HepG2 (cell line): Measurements from ENCODE around the gene P2RX3. TPM values are rescaled to one million over a fixed set of nuclear protein-coding genes. Genes with fewer than 3 reads are reported as not detected.

Source experiments
- ATAC-seq: fragments of 200-7000 bp; cut with Tn5 transposase; 3 replicates; pipeline ENCODE4 v1.9.1; 2020; ENCODE audit warnings: mild to moderate bottlenecking, moderate library complexity
- BruUV-seq: library from RNA; stranded (reverse); fragments of 400-500 nt; replicated peaks from 2 replicates; lab custom pipeline; 2021; lab: Mats Ljungman, UMichigan
- CTCF ChIA-PET: fragments of 300-600 bp; formaldehyde crosslinking; extraction: SDS; loops from one replicate; lab custom pipeline; 2021; ENCODE audit warnings: low total read pairs, inconsistent platforms, low intra/inter-chr PET ratio; lab: Yijun Ruan, JAX
- POLR2A ChIA-PET: fragments of 350-600 bp; sonication (Branson Sonifier 250); formaldehyde crosslinking; loops from one replicate; lab custom pipeline; 2020; ENCODE audit warnings: antibody characterized with exemption, inconsistent platforms; lab: Yijun Ruan, JAX
- DNase-seq: peaks from one replicate; pipeline ENCODE4 v3.0.0-alpha.2; 2015; ENCODE audit warnings: low spot score
- FAIRE-seq: peaks from 3 replicates; lab custom pipeline; 2011; peaks lifted over from hg19 to GRCh38; lab: Jason Lieb, UNC
- H2AFZ ChIP-seq: one replicate; pipeline ENCODE4 v1.6.1; 2011; ENCODE audit warnings: low read length, inconsistent platforms
- H3K27ac ChIP-seq: fragments of 300-600 bp; 3 replicates; pipeline ENCODE4 v1.8.0; 2011; ENCODE audit warnings: mixed run types, mild to moderate bottlenecking, mixed read lengths, low read length, inconsistent platforms; ENCODE audit not compliant: insufficient read depth; ENCODE audit errors: extremely low read length
- H3K27me3 ChIP-seq, 2 experiments: fragments of 200-600 bp in 1 of 2; 2 replicates in 1 of 2; 3 replicates in 1 of 2; pipeline versions ENCODE4 v1.6.0 to v1.8.0; 2011; ENCODE audit warnings: low read length in 2 of 2, mild to moderate bottlenecking in 2 of 2, moderate library complexity in 2 of 2, inconsistent platforms in 1 of 2; ENCODE audit not compliant: insufficient read depth in 2 of 2, control insufficient read depth in 1 of 2
- H3K36me3 ChIP-seq, 2 experiments: fragments of 200-600 bp in 1 of 2; replicated peaks in 1 of 2; 2 replicates in 1 of 2; 3 replicates in 1 of 2; pipeline versions ENCODE4 v1.5.1 to v1.8.0; 2011; ENCODE audit warnings: low read length in 2 of 2, inconsistent platforms in 1 of 2; ENCODE audit not compliant: insufficient read depth in 2 of 2, control insufficient read depth in 1 of 2
- H3K4me1 ChIP-seq: 2 replicates; pipeline ENCODE4 v1.5.1; 2012; ENCODE audit warnings: low read length, inconsistent platforms; ENCODE audit not compliant: insufficient read depth
- H3K4me2 ChIP-seq: 2 replicates; pipeline ENCODE4 v1.6.0; 2011; ENCODE audit warnings: low read depth, low read length, inconsistent platforms
- H3K4me3 ChIP-seq, 3 experiments: fragments of 200-600 bp in 1 of 3; sonication (generic), shearing (Covaris generic) in 1 of 3; replicated peaks in 1 of 3; 2 replicates each; pipeline ENCODE4 v1.5.1; 2011 to 2016; ENCODE audit warnings: low read length in 3 of 3, inconsistent platforms in 2 of 3, low read depth in 2 of 3, mild to moderate bottlenecking in 2 of 3, control low read depth in 1 of 3, mixed read lengths in 1 of 3; ENCODE audit not compliant: insufficient read depth in 1 of 3
- H3K79me2 ChIP-seq: one replicate; pipeline ENCODE4 v1.6.1; 2011; ENCODE audit warnings: low read length, inconsistent platforms; ENCODE audit not compliant: insufficient read depth
- H3K9ac ChIP-seq: 2 replicates; pipeline ENCODE4 v1.6.0; 2011; ENCODE audit warnings: mild to moderate bottlenecking, low read depth, low read length, inconsistent platforms; ENCODE audit not compliant: insufficient read depth
- H3K9me3 ChIP-seq: 2 replicates; pipeline ENCODE4 v1.5.1; 2012; ENCODE audit warnings: mild to moderate bottlenecking, low read length
- H4K20me1 ChIP-seq: 2 replicates; pipeline ENCODE4 v1.6.0; 2011; ENCODE audit warnings: inconsistent platforms, mild to moderate bottlenecking, low read length, moderate library complexity; ENCODE audit not compliant: insufficient read depth
- BHLHE40 ChIP-seq: IDR thresholded peaks from 2 replicates; pipeline ENCODE4 v1.6.1; 2011; ENCODE audit warnings: low read length, improper control_type of control experiment
- FOXK2 ChIP-seq: fragments of 450-650 bp; IDR thresholded peaks from 2 replicates; pipeline ENCODE4 v1.6.1; 2016
- NKX3-1 ChIP-seq: sonication (generic); formaldehyde crosslinking; IDR thresholded peaks from 2 replicates; pipeline ENCODE4 v1.5.0; 2020; ENCODE audit warnings: missing genetic modification reagents
- SOX13 ChIP-seq, 3 experiments: fragments of 450-650 bp in 1 of 3; sonication (generic) in 1 of 3; formaldehyde crosslinking in 1 of 3; IDR thresholded peaks in 2 of 3; conservative IDR thresholded peaks in 1 of 3; 2 replicates each; pipeline versions ENCODE4 v1.5.0 to v1.6.1; 2016 to 2020; ENCODE audit warnings: antibody characterized with exemption in 1 of 3, mild to moderate bottlenecking in 1 of 3, missing compliant biosample characterization in 1 of 3, missing genetic modification reagents in 1 of 3, moderate library complexity in 1 of 3
- XRCC5 ChIP-seq: fragments of 200-400 bp; formaldehyde crosslinking; optimal IDR thresholded peaks from 2 replicates; pipeline ENCODE3; 2017; ENCODE audit warnings: mild to moderate bottlenecking, low read length
- ZFP1 ChIP-seq: IDR thresholded peaks from 2 replicates; pipeline ENCODE4 v1.6.1; 2016
- ZFP62 ChIP-seq: sonication (generic); formaldehyde crosslinking; IDR thresholded peaks from 2 replicates; pipeline ENCODE4 v1.4.0; 2020; ENCODE audit warnings: missing genetic modification reagents
- ZNF24 ChIP-seq: fragments of 450-650 bp; IDR thresholded peaks from 2 replicates; pipeline ENCODE4 v1.6.1; 2017; ENCODE audit warnings: antibody characterized with exemption, mild to moderate bottlenecking
- ZSCAN21 ChIP-seq: sonication (generic); formaldehyde crosslinking; IDR thresholded peaks from 2 replicates; pipeline ENCODE4 v1.8.0; 2022; ENCODE audit warnings: mild to moderate bottlenecking, missing genetic modification reagents, moderate library complexity, borderline replicate concordance
- WGBS: methylation state at CpG from one replicate; pipeline ENCODE4 v1.1.6; 2017; ENCODE audit warnings: low lambda C conversion rate; 5-methylcytosine and 5-hydroxymethylcytosine counted together
- in situ Hi-C: cut with HindIII; loops from 2 replicates; pipeline ENCODE4 v1.10.0; 2017; ENCODE audit warnings: low pct_unique_long_range_greater_than_20kb; ENCODE audit not compliant: extremely low pct_ligation_motif_present
- intact Hi-C: fragments of 100-400 bp; cut with micrococcal nuclease; formaldehyde crosslinking; loops from one replicate; pipeline ENCODE4 v1.10.0; 2022; ENCODE audit not compliant: unreplicated experiment
- polyA plus RNA-seq, 8 experiments: library from polyadenylated mRNA; depleted of rRNA in 3 of 8; stranded (reverse) in 7 of 8; unstranded in 1 of 8; fragments of >200 nt; fragmentation: Illumina TruSeq in 4 of 8; extraction: Trizol in 4 of 8; gene quantifications; 2 replicates each; pipeline versions ENCODE4 v1.2.1 to v1.2.3, GENCODE V29; 2011 to 2016; ENCODE audit warnings: low read depth in 4 of 8, missing spikeins in 1 of 8, mixed read lengths in 1 of 8; ENCODE audit not compliant: insufficient read depth in 1 of 8
- total RNA-seq, 5 experiments: library from RNA; depleted of rRNA; stranded (reverse); fragments of >200 nt; fragmentation: Illumina TruSeq; extraction: Trizol; gene quantifications; 2 replicates each; pipeline ENCODE4 v1.2.3, GENCODE V29; 2016; ENCODE audit warnings: low read depth in 1 of 5
- TF ChIP-seq, protein P1 (sequence below): sonication (generic); formaldehyde crosslinking; IDR thresholded peaks from 2 replicates; pipeline ENCODE4 v1.4.0; 2020; ENCODE audit warnings: mild to moderate bottlenecking, missing genetic modification reagents
- TF ChIP-seq, protein P2 (sequence below): sonication (generic); formaldehyde crosslinking; IDR thresholded peaks from 2 replicates; pipeline ENCODE4 v1.5.0; 2020; ENCODE audit warnings: mild to moderate bottlenecking, missing genetic modification reagents
- TF ChIP-seq, protein P3 (sequence below): sonication (generic); formaldehyde crosslinking; IDR thresholded peaks from 2 replicates; pipeline ENCODE4 v1.9.0; 2021; ENCODE audit warnings: missing genetic modification reagents, borderline replicate concordance

Gene P2RX3
- total and polyA plus RNA-seq, 2 of the 13 experiments (the other 11 are each of a cell fraction or from before 2014, with no cell fraction given), result 0.08 TPM; not detected in 1

DNA sequence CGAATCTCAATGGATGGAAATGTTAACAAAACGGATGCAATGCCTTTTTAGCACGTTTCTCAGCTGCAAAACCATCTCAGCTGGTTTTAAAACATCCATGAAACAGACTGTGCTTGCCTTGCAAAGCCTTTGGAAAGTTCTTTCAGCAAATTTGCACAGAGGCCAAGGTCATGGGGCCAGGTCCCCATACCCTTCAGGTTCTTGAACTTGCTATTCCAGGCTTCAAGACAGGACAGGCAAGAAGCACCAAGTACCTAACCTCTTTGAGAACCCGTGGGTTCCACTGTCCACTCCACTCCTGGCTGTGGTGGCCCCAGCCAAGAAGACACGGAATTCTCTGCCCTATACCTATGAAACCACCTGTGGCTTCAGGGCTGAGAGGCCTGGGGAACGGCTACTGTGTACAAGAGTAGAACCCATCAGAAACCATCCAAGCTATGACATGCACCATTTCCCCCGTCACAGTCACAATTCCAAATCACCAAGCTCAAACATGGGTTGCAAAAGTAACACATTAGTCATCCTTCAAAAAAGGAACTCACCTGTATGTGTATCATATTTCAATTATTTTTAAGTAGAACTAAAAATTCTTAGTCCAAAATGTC is 30.4 kb upstream of the P2RX3 start (continued):
- TF ChIP-seq, protein P1, sequence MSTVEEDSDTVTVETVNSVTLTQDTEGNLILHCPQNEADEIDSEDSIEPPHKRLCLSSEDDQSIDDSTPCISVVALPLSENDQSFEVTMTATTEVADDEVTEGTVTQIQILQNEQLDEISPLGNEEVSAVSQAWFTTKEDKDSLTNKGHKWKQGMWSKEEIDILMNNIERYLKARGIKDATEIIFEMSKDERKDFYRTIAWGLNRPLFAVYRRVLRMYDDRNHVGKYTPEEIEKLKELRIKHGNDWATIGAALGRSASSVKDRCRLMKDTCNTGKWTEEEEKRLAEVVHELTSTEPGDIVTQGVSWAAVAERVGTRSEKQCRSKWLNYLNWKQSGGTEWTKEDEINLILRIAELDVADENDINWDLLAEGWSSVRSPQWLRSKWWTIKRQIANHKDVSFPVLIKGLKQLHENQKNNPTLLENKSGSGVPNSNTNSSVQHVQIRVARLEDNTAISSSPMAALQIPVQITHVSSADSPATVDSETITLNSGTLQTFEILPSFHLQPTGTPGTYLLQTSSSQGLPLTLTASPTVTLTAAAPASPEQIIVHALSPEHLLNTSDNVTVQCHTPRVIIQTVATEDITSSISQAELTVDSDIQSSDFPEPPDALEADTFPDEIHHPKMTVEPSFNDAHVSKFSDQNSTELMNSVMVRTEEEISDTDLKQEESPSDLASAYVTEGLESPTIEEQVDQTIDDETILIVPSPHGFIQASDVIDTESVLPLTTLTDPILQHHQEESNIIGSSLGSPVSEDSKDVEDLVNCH (CRISPR knock-in tag), result no peak
- TF ChIP-seq FOXK2 (no peak), ZFP1 (CRISPR knock-in tag) (no peak)

DNA sequence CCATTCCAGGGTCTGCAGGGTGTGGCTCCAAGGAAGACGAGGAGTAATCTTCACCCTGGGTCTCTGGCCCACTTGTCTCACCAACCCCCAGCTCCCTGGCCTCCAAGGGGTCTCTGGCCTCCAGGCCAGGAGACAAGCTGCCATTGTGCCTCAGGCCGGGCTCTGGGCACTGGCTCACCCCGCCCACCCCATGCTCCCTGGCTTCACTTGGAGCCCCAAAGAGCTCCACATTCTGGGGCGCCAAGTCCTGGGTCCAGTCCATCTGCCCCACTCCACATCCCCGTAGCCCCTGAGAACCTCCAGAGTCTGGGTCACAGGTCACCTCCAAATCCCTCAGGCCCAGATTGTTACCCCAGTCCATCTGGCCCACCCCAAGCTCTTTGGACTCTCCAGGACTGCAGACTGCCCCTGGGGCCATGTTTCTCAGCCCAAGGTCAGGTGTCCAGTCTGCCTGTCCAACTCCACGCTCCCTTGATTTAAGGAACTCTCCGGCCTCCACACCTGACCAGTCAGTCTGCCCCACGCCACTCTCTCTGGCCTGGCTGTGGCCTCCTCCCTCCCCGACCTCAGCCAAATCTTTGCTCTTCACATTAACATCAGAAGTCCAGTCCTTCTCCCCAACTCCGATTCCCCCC is 29.6 kb upstream of the P2RX3 start:
- Histone ChIP-seq H3K36me3 (peaks cover 6 to 12% of the 10 kb centered on the region in 2 experiments; a peak in 4 of 5 replicates), H3K9ac (no peak overlapping the region), H3K4me1 (peaks cover 90% of the 10 kb centered on the region), H3K4me3 (no peak overlapping the region), H3K9me3 (no peaks in the 10 kb centered on the region), H3K27ac (no peak overlapping the region), H4K20me1 (no peaks in the 10 kb centered on the region), H3K27me3 (no peaks in the 10 kb centered on the region), H3K4me2 (no peak overlapping the region), H2AFZ (no peak overlapping the region), H3K79me2 (peaks cover 6% of the 10 kb centered on the region)
- in situ Hi-C loops (no loop called here), intact Hi-C loops (no loop called here)
- ATAC-seq (no peak), FAIRE-seq (no peak), DNase-seq (no peak)
- WGBS, result 88% methylated on average over 6 of the region's 10 CpGs
- ChIA-PET POLR2A (interaction anchor here (1.3 to 2.8 kb wide), 2 partner anchors 13 kb away, joined by 3 to 11 read pairs; no protein-coding TSS in a partner anchor), CTCF (no interaction called here)
- no TSS peak for BruUV-seq
- TF ChIP-seq ZSCAN21 (CRISPR knock-in tag) (no peak), ZFP62 (CRISPR knock-in tag) (no peak), ZNF24 (no peak), BHLHE40 (no peak), XRCC5 (no peak), NKX3-1 (CRISPR knock-in tag) (no peak), SOX13 (IDR thresholded peaks at IDR 0.05) (no peak), SOX13 (CRISPR knock-in tag; conservative IDR thresholded peaks at IDR 0.05 in 1 of 2, IDR thresholded peaks at IDR 0.05 in 1 of 2) (no peak)
- TF ChIP-seq, protein P2, sequence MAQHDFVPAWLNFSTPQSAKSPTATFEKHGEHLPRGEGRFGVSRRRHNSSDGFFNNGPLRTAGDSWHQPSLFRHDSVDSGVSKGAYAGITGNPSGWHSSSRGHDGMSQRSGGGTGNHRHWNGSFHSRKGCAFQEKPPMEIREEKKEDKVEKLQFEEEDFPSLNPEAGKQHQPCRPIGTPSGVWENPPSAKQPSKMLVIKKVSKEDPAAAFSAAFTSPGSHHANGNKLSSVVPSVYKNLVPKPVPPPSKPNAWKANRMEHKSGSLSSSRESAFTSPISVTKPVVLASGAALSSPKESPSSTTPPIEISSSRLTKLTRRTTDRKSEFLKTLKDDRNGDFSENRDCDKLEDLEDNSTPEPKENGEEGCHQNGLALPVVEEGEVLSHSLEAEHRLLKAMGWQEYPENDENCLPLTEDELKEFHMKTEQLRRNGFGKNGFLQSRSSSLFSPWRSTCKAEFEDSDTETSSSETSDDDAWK (CRISPR knock-in tag), result no peak
- TF ChIP-seq, protein P3, sequence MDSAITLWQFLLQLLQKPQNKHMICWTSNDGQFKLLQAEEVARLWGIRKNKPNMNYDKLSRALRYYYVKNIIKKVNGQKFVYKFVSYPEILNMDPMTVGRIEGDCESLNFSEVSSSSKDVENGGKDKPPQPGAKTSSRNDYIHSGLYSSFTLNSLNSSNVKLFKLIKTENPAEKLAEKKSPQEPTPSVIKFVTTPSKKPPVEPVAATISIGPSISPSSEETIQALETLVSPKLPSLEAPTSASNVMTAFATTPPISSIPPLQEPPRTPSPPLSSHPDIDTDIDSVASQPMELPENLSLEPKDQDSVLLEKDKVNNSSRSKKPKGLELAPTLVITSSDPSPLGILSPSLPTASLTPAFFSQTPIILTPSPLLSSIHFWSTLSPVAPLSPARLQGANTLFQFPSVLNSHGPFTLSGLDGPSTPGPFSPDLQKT (CRISPR knock-in tag), result no peak
